HG03342 (cell line): ENCODE results near the gene DUSP15.
"Not testable (repeated sequence)": the region's sequence is repeated elsewhere in the genome, so short reads cannot be mapped to it uniquely, and the experiment has no call there.

Experiments
- ATAC-seq: cut with Tn5 transposase; IDR thresholded peaks from one replicate; pipeline ENCODE4 v1.9.1; 2021; ENCODE audit warnings: mild to moderate bottlenecking, moderate library complexity; ENCODE audit not compliant: unreplicated experiment

Gene DUSP15

DNA sequence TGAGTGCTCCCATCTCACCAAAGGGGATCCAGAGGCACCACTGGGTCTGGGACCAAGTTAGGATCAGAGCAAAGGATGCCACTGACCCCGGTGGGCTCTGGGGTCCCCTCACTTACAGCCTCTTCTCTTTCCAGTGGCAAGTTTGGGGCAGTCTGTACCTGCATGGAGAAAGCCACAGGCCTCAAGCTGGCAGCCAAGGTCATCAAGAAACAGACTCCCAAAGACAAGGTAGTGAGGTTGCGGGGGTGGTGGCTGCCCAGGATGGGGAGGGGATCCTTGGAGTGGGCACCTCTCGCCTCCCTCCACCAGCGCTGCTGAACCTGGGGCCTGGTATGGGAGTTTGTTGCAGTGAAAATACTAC lies 46.2 kb downstream of the DUSP15 start:
- no peak for ATAC-seq

DNA sequence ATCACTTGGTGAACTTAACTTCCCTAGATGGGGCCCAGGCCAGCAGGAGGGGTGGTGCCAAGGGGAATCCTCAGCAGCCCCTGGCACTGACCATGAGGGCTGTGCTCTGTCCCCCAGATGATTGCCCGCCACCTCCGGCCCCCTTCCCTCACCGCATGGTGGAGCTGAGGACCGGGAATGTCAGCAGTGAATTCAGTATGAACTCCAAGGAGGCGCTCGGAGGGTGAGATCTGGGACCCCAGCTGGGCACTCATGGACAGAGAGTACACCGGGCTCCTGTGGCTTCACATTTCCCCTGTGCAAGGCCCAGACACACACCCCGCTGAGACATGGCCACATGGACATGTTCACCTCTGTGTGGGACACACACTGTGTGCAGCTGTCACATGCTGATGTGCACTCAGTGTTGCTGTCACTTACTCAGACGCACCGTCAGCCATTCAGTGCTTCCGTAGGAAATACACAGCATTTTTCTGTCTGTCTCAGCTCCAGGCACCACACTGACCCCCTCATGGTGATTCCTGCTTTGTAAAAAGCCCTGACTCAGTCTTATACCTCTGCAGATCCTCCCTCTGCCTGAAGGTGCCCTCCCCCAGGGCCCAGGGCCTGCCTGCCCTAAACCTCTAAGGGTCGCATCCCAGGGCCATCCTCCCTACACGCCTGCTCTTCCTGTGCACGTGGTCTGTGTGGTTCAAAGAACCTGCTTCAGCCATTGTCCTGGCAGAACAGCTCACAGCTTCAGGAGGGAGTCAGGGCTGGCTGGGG lies 46.8 kb downstream of the DUSP15 start:
- ATAC-seq, result no peak

DNA sequence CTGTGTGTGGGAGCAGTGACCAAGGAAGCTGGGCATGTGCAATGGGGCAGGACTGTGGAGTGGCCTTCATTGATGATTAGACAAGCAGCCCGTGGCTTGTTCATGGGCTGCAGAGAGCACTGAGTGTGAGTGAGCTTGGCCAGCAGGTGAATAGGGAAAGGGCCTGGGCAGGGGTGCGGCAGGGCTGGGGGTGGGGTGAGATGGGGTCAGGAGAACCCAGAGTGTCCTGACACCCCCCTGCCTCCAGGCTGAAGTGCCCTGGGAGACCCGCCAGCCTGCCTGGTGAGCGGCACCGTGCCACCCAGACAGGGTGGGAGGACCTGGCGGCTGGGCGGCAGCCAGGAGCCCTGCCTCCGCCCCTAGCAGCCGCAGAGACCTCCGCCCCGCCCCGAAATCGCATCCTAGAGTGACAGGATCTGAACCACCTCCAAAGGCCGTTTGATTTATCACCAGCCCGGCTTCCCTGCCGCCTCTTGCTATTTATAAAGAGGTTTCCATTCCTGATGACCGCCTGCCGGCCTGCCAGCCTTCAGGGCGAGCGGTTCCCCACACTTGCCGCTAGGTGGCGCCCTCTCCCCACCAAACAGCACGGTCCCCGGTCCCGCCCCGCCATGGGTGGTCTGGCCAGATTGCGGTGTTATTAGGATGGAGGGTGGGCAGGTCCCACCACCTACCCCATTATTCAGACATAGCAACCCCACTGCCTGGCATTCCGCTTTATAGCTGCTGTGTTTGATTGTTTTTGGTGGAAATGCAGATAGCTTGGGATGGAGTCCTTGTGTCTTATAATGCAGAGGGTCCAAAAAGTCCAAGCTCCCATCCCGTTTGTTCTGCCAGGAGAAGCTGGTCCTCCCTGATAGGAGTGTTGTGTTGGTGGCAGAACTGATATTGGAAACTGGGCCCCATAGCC lies 47.7 kb downstream of the DUSP15 start:
- ATAC-seq, result peak; percentile 76

DNA sequence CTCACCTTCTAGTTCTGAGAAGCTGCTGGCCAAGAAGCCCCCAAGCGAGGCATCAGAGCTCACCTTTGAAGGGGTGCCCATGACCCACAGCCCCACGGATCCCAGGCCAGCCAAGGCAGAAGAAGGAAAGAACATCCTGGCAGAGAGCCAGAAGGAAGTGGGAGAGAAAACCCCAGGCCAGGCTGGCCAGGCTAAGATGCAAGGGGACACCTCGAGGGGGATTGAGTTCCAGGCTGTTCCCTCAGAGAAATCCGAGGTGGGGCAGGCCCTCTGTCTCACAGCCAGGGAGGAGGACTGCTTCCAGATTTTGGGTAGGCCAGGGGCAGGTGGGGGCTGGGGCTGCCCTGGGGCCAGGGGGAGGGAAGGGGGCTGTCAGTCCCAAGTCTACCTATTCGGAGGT lies 48.9 kb downstream of the DUSP15 start:
- no peak for ATAC-seq

DNA sequence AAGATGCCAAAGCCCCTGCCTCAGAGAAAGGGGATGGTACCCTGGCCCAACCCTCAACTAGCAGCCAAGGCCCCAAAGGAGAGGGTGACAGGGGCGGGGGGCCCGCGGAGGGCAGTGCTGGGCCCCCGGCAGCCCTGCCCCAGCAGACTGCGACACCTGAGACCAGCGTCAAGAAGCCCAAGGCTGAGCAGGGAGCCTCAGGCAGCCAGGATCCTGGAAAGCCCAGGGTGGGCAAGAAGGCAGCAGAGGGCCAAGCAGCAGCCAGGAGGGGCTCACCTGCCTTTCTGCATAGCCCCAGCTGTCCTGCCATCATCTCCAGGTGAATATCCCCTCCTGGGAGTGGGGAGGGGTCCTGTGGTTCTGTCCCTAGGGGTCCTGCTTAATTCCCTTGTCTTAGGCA lies 50.1 kb downstream of the DUSP15 start:
- no peak for ATAC-seq

DNA sequence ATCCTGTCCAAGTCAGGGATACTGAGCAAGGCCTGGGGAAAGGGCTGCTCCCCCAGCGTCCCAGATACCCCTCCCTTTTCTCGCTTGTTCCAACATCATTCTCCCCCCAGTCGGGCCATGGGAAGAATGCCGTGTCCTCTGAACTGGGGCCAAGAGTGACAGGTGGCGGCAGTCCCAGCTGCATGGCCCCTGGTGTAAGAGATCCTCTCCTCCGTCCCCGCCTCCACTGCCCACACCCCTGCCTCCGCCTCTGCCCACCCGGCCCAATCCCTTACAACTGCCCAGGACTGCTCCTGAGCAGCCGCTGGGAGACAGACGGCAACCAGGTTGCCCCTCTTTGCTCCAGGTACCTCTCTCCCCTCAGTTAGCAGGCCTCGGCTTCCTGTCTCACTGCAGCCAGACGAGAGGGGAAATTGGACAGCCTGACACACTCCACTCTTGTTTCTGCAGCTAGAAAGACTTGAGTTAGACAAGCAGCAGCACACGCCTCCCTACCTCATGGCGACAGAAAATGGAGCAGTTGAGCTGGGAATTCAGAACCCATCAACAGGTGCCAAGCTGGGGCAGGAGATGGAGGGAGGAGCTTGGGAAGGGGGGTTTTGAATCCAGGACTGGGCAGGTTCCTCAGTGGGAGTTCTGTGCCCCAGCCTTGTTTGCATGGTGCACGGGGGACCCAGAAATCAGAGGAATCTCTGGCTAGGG lies 51.1 kb downstream of the DUSP15 start, which contains the start of gene MYLK2:
Gene MYLK2 (plus strand): TSS at position 274 of the 702 bp plus-strand sequence. CDS start 225 bp downstream, at position 499.
- ATAC-seq, result no peak

DNA sequence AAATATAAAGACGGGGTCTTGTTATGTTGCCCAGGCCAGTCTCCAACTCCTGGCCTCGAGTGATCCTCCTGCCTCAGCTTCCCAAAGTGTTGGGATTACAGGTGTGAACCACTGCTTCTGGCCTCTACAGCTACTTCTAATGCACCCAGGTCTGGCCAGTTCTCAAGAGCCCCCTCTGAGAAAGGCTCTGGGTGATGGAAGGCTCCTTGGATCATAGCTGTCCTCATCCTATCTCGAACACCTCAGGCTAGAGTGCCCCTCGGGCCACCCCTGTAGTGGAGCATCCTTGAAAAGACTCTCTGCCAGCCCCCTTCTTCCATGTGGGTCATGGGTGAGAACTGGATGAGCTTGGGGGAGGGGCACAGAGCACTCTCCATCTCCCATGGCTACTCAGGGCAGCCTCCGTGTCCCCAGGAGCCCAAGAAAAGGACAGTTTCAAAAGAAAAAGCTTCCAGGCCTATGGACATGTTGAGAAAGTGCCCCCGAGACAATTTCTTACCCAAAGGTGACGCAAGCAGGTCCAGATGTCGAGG lies 51.9 kb downstream of the DUSP15 start:
- no peak for ATAC-seq

DNA sequence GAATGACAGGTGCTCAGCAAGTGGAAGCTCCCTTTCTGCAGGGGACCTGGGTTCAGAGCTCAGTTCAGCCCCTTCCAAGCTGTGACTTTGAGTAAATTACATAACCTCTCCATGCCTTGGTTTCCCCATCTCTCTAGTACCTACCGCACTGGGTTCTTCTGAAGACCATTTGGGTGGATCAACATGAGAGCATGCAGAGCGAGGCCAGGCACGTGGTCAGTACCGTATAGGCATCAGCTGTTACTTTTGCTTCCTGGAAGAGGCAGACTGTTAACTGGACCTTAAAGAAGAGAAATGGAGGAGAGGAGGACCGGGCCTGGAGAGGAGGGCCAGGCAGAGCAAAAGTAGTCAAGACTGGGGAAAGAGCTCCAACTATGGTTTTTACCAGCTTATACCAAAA lies 52.9 kb downstream of the DUSP15 start:
- no peak for ATAC-seq

DNA sequence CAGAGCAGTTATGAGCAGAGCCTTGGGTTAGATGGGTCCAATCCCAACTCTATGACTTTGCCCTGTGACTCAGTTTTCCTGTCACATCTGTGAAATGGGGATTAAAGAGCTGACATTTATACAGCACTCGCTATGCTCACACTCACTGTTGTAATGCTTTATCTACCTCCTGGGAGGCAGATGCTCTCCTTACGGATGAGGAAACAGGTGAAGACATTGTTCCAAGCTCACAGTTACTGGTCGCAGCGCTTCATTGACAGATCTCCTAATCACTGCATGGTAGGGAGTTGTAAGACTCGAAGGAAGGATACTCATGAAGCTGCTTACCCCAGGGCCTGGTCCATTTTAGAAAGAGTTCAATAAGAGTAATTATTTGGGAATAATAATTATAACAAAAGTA lies 54.1 kb downstream of the DUSP15 start:
- ATAC-seq, result no peak

DNA sequence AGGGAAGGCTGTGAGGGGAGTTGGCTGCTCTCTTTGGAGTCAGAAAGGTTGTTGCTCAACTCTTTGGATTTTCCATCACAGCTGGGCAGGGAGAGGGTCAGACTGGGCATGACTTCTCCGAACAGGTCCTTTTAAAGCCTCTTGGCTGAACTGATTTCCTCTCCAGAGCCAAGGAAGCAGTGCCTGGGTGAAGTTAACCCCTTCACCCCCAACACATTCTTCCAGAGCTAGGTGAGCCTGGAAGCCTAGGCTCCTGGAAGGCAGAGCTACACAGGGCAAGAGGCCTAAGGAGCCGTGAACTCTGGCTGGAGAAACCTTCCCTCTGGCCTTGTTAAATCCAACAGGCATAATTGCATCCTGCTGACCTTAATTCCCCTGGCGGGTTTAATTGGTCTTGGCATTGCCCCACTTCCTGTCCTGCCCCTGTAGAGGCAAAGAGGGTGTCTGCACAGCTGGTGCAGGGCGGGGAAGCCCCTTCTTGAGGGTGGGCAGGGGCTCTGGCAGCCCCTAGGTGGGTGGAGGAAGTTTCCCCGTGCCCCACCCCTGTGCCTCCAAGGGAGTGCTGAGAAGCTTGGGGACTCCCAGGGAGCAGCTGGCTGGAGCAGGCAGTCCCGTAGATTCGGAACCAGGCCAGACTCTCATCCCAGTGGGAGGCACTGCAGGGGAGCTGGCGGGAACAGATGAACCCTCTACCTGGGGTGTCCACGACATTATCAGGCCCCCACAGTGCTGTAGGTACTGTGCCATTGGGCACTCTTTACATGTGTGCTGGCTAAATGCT lies 54.7 kb downstream of the DUSP15 start:
- ATAC-seq, result no peak

DNA sequence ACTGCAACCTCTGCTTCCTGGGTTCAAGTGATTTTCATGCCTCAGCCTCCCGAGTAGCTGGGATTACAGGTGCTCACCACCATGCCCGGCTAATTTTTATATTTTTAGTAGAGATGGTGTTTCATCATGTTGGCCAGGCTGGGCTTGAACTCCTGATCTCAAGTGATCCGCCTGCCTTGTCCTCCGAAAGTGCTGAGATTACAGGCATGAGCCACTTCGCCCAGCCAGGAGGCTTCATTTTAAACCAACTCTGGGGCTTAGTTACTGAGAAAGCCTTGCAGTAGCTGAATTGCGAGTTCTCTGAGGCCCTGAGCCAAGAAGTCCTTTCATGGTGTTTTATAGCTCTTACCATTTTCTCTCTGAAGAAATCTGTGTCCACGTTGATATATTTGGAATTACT lies 56.2 kb downstream of the DUSP15 start:
- ATAC-seq, result not testable (repeated sequence)

DNA sequence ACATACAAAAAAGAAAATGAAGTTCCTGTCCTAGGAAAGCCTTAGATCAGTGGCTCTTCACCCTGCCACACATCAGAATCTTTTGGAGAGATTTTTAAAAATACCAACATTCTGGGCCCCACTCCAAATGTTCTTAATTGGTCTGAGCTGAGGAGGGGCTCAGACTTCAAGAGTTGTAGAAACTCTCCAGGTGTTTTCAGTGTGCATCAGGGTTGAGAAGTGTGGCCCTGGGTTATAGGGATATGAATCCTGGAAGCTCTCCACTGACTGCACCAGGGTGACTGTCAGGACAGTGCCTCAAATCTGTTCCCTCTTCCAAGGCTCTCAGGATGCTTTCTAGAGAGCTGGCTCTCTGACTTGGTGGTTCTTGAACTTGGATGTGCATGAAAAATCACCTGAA lies 56.7 kb downstream of the DUSP15 start:
- ATAC-seq, result no peak

DNA sequence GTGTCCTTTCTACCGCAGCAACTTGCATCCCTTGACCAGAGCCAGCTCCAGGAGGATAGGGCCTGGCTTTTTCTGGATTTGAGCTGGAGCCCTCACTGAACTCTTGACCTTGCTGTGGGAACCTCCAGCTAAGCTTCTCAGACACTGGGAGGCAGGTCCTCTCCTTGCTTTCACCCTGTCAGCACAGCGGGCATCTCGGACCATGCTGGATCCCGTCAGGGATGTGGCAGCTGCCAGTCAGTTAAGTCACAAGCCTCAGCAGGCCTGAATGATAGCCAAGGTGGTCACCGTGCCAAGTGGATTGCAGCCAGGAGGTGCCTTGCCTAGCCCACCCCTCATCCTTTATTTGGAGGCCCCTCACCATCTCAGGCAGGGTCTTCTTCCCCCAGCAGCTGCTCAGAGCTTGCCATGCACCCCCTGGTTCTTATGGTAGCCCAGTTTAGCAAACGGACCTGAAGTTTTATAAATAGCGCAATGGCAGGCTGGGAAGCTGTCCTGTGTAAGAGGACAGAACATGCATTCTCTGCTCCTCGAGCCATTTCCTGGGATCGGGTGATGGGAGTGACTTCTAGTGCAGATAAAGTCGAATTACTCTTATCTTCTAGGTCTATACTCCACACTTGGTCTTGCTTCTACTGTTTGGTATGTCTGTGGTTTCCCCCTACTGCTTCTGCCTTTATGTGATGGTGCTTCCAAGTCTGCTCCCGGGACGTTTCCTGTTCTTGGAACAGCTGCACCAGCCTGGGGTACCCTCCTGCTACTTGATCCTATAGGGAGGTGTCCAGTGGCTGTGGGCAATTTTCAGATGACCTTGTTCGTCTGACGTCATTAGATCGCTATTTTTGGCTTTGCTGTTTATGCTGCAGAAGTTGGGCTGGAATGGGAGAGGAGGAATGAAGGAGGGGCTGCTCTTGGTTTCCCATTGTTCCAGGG lies 58.3 kb downstream of the DUSP15 start:
- no peak for ATAC-seq

DNA sequence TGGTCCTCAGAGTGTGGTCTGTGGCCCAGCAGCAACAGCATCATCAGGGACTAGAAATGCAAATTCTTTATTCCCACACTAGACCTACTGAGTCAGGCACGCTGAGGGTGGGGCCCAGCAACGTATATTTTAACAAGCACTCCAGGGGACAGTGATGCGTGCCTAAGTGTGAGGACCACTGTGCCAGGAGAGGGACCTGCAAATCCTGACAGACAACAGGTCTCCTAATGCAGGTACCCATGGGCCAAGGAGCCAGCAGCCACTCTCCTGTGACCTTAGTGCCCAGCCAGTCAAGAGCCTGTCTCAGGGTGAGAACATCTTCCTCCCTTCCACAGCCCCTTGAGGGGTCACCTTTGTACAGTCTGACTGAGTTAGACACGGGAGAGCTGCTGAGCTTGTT lies 59.1 kb downstream of the DUSP15 start:
- no peak for ATAC-seq
